H9 (cell line): ENCODE measurements around the gene MXI1. TPM values are rescaled to one million over a fixed set of nuclear protein-coding genes. Genes with fewer than 3 reads are reported as not detected.

Source experiments
- DNase-seq: peaks from one replicate; pipeline ENCODE4 v3.0.0-alpha.2; 2017
- H2AFZ ChIP-seq: one replicate; pipeline ENCODE4 v1.6.1; 2013; ENCODE audit warnings: mild to moderate bottlenecking, low read length, control low read depth, moderate library complexity
- H2AK5ac ChIP-seq: 2 replicates; pipeline ENCODE4 v1.6.1; 2013; ENCODE audit warnings: low read length, control low read depth, mixed read lengths; ENCODE audit not compliant: insufficient read length
- H2BK120ac ChIP-seq: one replicate; pipeline ENCODE4 v1.6.1; 2013; ENCODE audit warnings: low read depth, mild to moderate bottlenecking, low read length, control low read depth, inconsistent platforms; ENCODE audit not compliant: poor library complexity, severe bottlenecking
- H2BK12ac ChIP-seq: 2 replicates; pipeline ENCODE4 v1.6.1; 2013; ENCODE audit warnings: low read length, control low read depth, mixed read lengths, low read depth; ENCODE audit not compliant: insufficient read length
- H2BK15ac ChIP-seq: 2 replicates; pipeline ENCODE4 v1.6.1; 2013; ENCODE audit warnings: low read depth, low read length, control low read depth
- H2BK20ac ChIP-seq: one replicate; pipeline ENCODE4 v1.6.1; 2013; ENCODE audit warnings: low read depth, mild to moderate bottlenecking, low read length, control low read depth, inconsistent platforms; ENCODE audit not compliant: poor library complexity, severe bottlenecking
- H2BK5ac ChIP-seq: 2 replicates; pipeline ENCODE4 v1.6.1; 2013; ENCODE audit warnings: low read length, control low read depth, mixed read lengths; ENCODE audit not compliant: insufficient read length
- H3K14ac ChIP-seq: 2 replicates; pipeline ENCODE4 v1.6.1; 2013; ENCODE audit warnings: low read length, control low read depth; ENCODE audit not compliant: insufficient read depth
- H3K18ac ChIP-seq: 2 replicates; pipeline ENCODE4 v1.6.1; 2013; ENCODE audit warnings: low read depth, mild to moderate bottlenecking, mixed read lengths, low read length, control low read depth; ENCODE audit not compliant: insufficient read length
- H3K23ac ChIP-seq: 2 replicates; pipeline ENCODE4 v1.6.1; 2013; ENCODE audit warnings: low read length, control low read depth, mixed read lengths, low read depth; ENCODE audit not compliant: insufficient read length
- H3K23me2 ChIP-seq: 2 replicates; pipeline ENCODE4 v1.6.1; 2013; ENCODE audit warnings: low read depth, mild to moderate bottlenecking, mixed read lengths, low read length, control low read depth; ENCODE audit not compliant: insufficient read length, poor library complexity, severe bottlenecking
- H3K27ac ChIP-seq: 2 replicates; pipeline ENCODE4 v1.5.1; 2013; ENCODE audit warnings: low read length, control low read depth, mixed read lengths, low read depth; ENCODE audit not compliant: insufficient read length
- H3K27me3 ChIP-seq: 2 replicates; pipeline ENCODE4 v1.6.1; 2013; ENCODE audit warnings: low read length, control low read depth, inconsistent platforms; ENCODE audit not compliant: insufficient read depth
- H3K4ac ChIP-seq: 2 replicates; pipeline ENCODE4 v1.6.1; 2013; ENCODE audit warnings: low read depth, mild to moderate bottlenecking, control low read depth, inconsistent platforms, low read length, moderate library complexity
- H3K4me1 ChIP-seq: 2 replicates; pipeline ENCODE4 v1.6.1; 2013; ENCODE audit warnings: low read length, control low read depth, inconsistent platforms; ENCODE audit not compliant: insufficient read depth
- H3K4me2 ChIP-seq: 2 replicates; pipeline ENCODE4 v1.6.1; 2013; ENCODE audit warnings: low read length, control low read depth, mixed read lengths; ENCODE audit not compliant: insufficient read length, insufficient read depth
- H3K56ac ChIP-seq: 2 replicates; pipeline ENCODE4 v1.6.1; 2013; ENCODE audit warnings: low read depth, mild to moderate bottlenecking, mixed read lengths, low read length, control low read depth; ENCODE audit not compliant: insufficient read length
- H3K79me1 ChIP-seq: 2 replicates; pipeline ENCODE4 v1.6.1; 2013; ENCODE audit warnings: low read depth, mild to moderate bottlenecking, moderate library complexity, low read length, control low read depth, inconsistent platforms; ENCODE audit not compliant: insufficient read depth, poor library complexity, severe bottlenecking
- H3K79me2 ChIP-seq: 2 replicates; pipeline ENCODE4 v1.6.1; 2013; ENCODE audit warnings: low read length, control low read depth, inconsistent platforms; ENCODE audit not compliant: insufficient read depth
- H3K9ac ChIP-seq: 2 replicates; pipeline ENCODE4 v1.6.1; 2013; ENCODE audit warnings: low read length, control low read depth, mixed read lengths; ENCODE audit not compliant: insufficient read length; ENCODE audit errors: extremely low read depth
- H3K9me3 ChIP-seq: one replicate; pipeline ENCODE4 v1.6.1; 2013; ENCODE audit warnings: low read depth, low read length, inconsistent platforms; ENCODE audit not compliant: control insufficient read depth
- H3T11ph ChIP-seq: one replicate; pipeline ENCODE4 v1.6.1; 2013; ENCODE audit warnings: mild to moderate bottlenecking, low read length, control low read depth, inconsistent platforms
- H4K20me1 ChIP-seq: one replicate; pipeline ENCODE4 v1.6.1; 2013; ENCODE audit not compliant: control insufficient read depth, insufficient read length, insufficient read depth
- H4K5ac ChIP-seq: 2 replicates; pipeline ENCODE4 v1.6.1; 2013; ENCODE audit warnings: low read depth, mild to moderate bottlenecking, mixed read lengths, low read length, control low read depth; ENCODE audit not compliant: insufficient read length
- H4K8ac ChIP-seq: replicated peaks from 2 replicates; pipeline ENCODE4 v1.6.1; 2013; ENCODE audit warnings: low read length, control low read depth, mixed read lengths, low read depth; ENCODE audit not compliant: insufficient read length
- H4K91ac ChIP-seq: 2 replicates; pipeline ENCODE4 v1.6.1; 2013; ENCODE audit warnings: low read depth, mild to moderate bottlenecking, moderate library complexity, mixed read lengths, low read length, control low read depth; ENCODE audit not compliant: insufficient read length
- H3K27ac Mint-ChIP-seq, 3 experiments: 2 replicates in 2 of 3; 3 replicates in 1 of 3; pipeline ENCODE4 v1.8.0; 2020 to 2021; ENCODE audit warnings: mixed read lengths in 3 of 3, mild to moderate bottlenecking in 1 of 3, moderate library complexity in 1 of 3
- H3K27me3 Mint-ChIP-seq: 2 replicates; pipeline ENCODE4 v1.8.0; 2021; ENCODE audit warnings: low read depth, mild to moderate bottlenecking, moderate library complexity, mixed read lengths
- H3K36me3 Mint-ChIP-seq, 3 experiments: 2 replicates in 2 of 3; 3 replicates in 1 of 3; pipeline ENCODE4 v1.8.0; 2020 to 2021; ENCODE audit warnings: low read depth in 3 of 3, mixed read lengths in 3 of 3; ENCODE audit not compliant: insufficient read depth in 1 of 3
- H3K4me1 Mint-ChIP-seq, 2 experiments: 2 replicates each; pipeline ENCODE4 v1.8.0; 2020; ENCODE audit warnings: mixed read lengths in 2 of 2
- H3K4me3 Mint-ChIP-seq, 2 experiments: 2 replicates in 1 of 2; 3 replicates in 1 of 2; pipeline ENCODE4 v1.8.0; 2020 to 2021; ENCODE audit warnings: mild to moderate bottlenecking in 2 of 2, mixed read lengths in 2 of 2, moderate library complexity in 1 of 2
- H3K9me3 Mint-ChIP-seq, 2 experiments: 2 replicates in 1 of 2; 3 replicates in 1 of 2; pipeline ENCODE4 v1.8.0; 2020; ENCODE audit warnings: mild to moderate bottlenecking in 2 of 2, mixed read lengths in 2 of 2, moderate library complexity in 1 of 2
- WGBS: extraction: QIAGEN DNeasy Blood & Tissue Kit; methylation state at CpG from one replicate; pipeline ENCODE4 v1.1.7; 2013; ENCODE audit warnings: missing lambda C conversion rate, low lambda C conversion rate, mixed read lengths; ENCODE audit not compliant: insufficient read length; ENCODE audit errors: extremely low coverage; 5-methylcytosine and 5-hydroxymethylcytosine counted together
- total RNA-seq: library from RNA; stranded (reverse); gene quantifications from 2 replicates; pipeline ENCODE4 v1.2.1, GENCODE V29; 2021
- TF ChIP-seq, protein P1 (sequence below): fragments of 200-600 bp; sonication (generic); conservative IDR thresholded peaks from 3 replicates; pipeline ENCODE4 v1.8.0; 2021; ENCODE audit warnings: antibody characterized with exemption, mild to moderate bottlenecking

Gene MXI1
- total RNA-seq, 1 experiment from 2014 or later = 5.6 TPM

DNA sequence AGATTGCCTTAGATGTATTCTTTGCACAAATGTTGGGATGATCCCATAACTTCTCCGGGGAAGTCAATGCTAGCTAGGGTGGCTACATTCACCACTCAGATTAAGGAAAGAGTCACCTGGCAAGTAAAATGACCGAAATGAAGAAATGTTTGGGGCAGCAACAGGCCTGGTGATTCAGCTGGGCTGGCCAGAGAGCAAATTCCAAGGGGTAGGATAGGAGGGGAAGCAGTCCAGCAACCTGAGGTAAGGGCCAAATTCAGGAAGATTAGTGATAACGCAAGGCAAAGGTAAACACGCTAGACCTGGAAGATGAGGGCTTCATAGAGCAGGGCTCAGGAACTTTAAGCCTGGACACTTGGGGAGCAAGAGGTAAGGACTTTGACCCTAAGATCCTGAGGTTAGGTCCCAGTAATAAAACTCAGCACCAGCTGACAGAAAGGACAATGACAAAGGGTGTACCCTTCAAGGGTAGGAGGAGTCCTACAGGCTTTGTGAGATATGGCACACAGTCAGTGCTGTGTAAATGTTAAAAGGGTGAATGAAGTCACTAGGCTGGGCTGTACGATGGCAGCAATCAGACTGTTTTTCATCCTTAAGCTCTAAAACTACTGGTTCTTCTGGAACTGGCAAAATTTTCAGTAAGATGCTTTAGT, 120.0 kb downstream of the MXI1 start:
- Histone ChIP-seq H2BK120ac (no peak overlapping the region), H3K27me3 (no peaks in the 10 kb centered on the region), H3K9me3 (peaks cover 18% of the 10 kb centered on the region), H2BK5ac (no peak overlapping the region), H3K4me1 (no peaks in the 10 kb centered on the region), H2BK12ac (no peak overlapping the region), H3K56ac (no peak overlapping the region), H4K20me1 (no peaks in the 10 kb centered on the region), H4K91ac (no peak overlapping the region), H3K23me2 (no peaks in the 10 kb centered on the region), H3K4ac (no peak overlapping the region), H3K14ac (no peak overlapping the region), H2BK15ac (no peak overlapping the region), H3T11ph (no peak overlapping the region), H3K79me1 (no peaks in the 10 kb centered on the region), H4K8ac (no peak overlapping the region), H2BK20ac (no peak overlapping the region), H2AK5ac (no peak overlapping the region), H4K5ac (no peak overlapping the region), H3K27ac (no peak overlapping the region), H3K79me2 (no peaks in the 10 kb centered on the region), H3K23ac (no peak overlapping the region), H2AFZ (no peak overlapping the region), H3K9ac (no peak overlapping the region), H3K18ac (no peak overlapping the region), H3K4me2 (no peak overlapping the region)
- no peak for DNase-seq
- H3K4me3 Mint-ChIP-seq = no peak overlapping the region
- no CpG with 5 or more reads among the region's 5 CpGs for WGBS
- H3K9me3 Mint-ChIP-seq = peaks cover 33% of the 10 kb centered on the region in 2 experiments
- H3K27me3 Mint-ChIP-seq = peaks cover 5% of the 10 kb centered on the region
- H3K4me1 Mint-ChIP-seq = no peaks in the 10 kb centered on the region
- TF ChIP-seq, protein P1, sequence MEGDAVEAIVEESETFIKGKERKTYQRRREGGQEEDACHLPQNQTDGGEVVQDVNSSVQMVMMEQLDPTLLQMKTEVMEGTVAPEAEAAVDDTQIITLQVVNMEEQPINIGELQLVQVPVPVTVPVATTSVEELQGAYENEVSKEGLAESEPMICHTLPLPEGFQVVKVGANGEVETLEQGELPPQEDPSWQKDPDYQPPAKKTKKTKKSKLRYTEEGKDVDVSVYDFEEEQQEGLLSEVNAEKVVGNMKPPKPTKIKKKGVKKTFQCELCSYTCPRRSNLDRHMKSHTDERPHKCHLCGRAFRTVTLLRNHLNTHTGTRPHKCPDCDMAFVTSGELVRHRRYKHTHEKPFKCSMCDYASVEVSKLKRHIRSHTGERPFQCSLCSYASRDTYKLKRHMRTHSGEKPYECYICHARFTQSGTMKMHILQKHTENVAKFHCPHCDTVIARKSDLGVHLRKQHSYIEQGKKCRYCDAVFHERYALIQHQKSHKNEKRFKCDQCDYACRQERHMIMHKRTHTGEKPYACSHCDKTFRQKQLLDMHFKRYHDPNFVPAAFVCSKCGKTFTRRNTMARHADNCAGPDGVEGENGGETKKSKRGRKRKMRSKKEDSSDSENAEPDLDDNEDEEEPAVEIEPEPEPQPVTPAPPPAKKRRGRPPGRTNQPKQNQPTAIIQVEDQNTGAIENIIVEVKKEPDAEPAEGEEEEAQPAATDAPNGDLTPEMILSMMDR = no peak
- H3K27ac Mint-ChIP-seq = no peak overlapping the region
- peaks cover 16 to 29% (median 26%) of the 10 kb centered on the region in 3 experiments for H3K36me3 Mint-ChIP-seq
